OCI-LY3 (cell line): ENCODE results near the gene RBMS3.

ENCODE experiments used
- CTCF ChIP-seq: fragments of 200-600, 300-600 bp; sonication (generic); IDR thresholded peaks from 2 replicates; pipeline ENCODE4 v1.5.1; 2014; ENCODE audit warnings: antibody characterized with exemption, low read length, low read depth
- EZH2phosphoT487 ChIP-seq: fragments of 200-600 bp; shearing (Covaris generic); IDR thresholded peaks from 2 replicates; pipeline ENCODE4 v1.6.1; 2018; ENCODE audit warnings: antibody characterized with exemption, mixed run types, low read depth

- TF ChIP-seq CTCF (no peak), EZH2phosphoT487 (no peak)
Observed at GRCh38 chr3:29649815-29650547, 369.1 kb downstream of the RBMS3 start.
